Prostate gland (tissue), 2 donors: ENCODE data around the gene IGFBP7.

Experiments used
- CTCF ChIP-seq, 4 experiments: fragments of 200-600 bp in 2 of 4; fragments of 450-650 bp in 2 of 4; sonication (generic) in 2 of 4; IDR thresholded peaks; 1 replicate in 3 of 4; 2 replicates in 1 of 4; pipeline ENCODE4 v1.5.1; 2016 to 2019; ENCODE audit warnings: antibody characterized with exemption in 4 of 4, mild to moderate bottlenecking in 2 of 4, moderate library complexity in 2 of 4
- POLR2A ChIP-seq: fragments of 450-650 bp; IDR thresholded peaks from one replicate; pipeline ENCODE4 v1.6.1; 2016; ENCODE audit warnings: antibody characterized with exemption, mild to moderate bottlenecking
- POLR2AphosphoS5 ChIP-seq: sonication (generic); formaldehyde crosslinking; IDR thresholded peaks from one replicate; pipeline ENCODE4 v1.6.1; 2017; ENCODE audit warnings: antibody characterized with exemption

DNA sequence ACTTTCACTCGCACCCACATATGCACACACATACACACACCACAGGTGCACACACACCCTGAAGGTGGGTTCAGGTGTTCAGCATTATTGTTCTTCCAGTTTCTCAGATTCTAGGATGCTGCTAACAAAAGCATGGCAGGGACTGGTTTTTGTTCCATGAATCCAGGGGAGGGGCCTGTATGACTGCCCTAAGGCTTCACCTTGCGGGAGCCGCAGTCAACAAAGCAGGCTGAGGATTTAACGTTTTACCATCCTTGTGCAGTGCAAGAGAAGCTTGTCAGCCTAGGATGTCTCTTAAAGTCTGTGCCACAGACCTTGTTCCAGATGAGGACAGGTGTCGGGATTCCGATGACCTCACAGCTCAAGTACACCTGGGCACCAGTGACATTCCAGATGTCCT lies 69.7 kb downstream of the IGFBP7 start:
- no peak for TF ChIP-seq CTCF (IDR thresholded peaks at IDR 0.05)
- no peak for TF ChIP-seq POLR2AphosphoS5
- TF ChIP-seq POLR2A: no peak
